GM21717 (cell line): ENCODE results near the gene IL3.

Experiments
- ATAC-seq: cut with Tn5 transposase; IDR thresholded peaks from one replicate; pipeline ENCODE4 v1.9.1; 2021; ENCODE audit warnings: mild to moderate bottlenecking, moderate library complexity; ENCODE audit not compliant: unreplicated experiment

Gene IL3, protein sequence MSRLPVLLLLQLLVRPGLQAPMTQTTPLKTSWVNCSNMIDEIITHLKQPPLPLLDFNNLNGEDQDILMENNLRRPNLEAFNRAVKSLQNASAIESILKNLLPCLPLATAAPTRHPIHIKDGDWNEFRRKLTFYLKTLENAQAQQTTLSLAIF

GRCh38 chr5:132060501-132061161, at the start of gene IL3:
IL3 (plus strand) TSS chr5:132060655; CDS start chr5:132060707, 52 bp downstream.
- ATAC-seq = no peak

- no peak for ATAC-seq
Observed at GRCh38 chr5:132010989-132011621, 49.4 kb upstream of the IL3 start.

DNA sequence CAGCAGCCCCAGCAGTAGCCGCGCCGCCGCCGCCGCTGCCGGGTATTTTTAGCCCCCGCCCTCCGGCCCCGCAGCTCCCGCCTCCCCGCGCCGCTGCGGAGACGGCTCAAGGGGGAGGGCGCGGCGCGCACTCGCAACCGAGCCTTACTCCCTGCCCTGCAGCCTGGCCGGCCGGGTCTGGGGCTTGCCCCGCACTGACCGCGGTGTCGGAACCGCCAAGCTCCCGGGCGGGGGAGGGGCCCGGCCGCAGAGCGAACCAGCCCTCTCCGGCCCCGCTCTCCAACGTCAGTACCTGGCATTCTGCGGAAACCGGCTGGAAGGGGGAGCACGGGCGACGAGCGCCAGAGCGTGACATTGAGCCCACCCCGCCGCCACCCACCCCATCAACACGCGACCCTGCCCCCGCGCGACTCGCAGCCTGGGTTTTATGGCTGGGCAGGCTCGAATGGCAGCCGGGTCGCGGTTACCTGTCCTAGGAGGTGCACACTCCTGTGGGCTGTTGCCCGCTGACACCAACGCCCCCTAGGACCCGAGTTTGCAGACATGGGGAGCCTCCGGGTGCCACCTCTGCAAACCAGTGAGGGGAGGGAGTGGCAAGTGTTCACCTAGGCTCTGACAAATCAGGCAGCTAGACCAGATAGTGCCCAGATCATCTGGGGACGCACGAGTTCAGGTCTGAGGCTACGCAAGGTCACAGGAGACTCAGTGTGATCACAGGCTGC, 48.7 kb upstream of the IL3 start, which contains the start of gene ACSL6:
Gene ACSL6 (minus strand): TSS at position 37 of the 722 bp plus-strand sequence. CDS start 105 bp downstream, outside the sequence.
- ATAC-seq = no peak

GRCh38 chr5:132012371-132013005, 48.0 kb upstream of the IL3 start:
- no peak for ATAC-seq

DNA sequence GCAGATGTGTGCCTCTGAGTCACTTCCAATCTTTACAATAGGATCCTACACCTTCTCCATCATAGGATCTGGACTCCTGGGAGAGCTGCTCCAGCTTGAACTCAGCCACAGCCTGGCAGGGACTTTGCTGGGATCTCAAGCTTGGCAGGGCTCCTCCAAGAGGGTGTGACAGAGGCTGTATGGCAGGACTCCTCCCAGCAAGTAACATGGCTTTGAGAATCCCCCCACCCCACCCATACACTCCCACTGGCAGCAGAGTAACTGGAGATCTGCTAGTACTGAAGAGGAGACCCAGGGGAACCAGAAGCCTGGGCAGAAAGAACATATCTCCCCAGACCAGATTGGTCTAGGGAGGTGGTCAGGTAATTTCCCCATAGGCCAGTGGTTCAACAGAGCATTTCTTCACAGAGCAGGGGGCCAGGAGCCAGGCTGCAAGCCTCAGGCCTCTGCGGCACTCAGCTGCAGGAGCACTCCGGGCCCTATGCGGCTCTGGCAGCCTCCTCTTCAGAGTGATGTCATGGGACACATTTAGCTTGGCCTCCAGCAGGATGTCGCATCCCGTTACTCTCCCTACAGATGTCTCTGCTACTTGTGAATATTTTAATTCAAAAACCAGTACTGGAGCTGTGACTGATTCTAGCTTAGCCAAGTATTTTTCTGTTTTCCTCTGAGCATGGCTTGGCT, 47.3 kb upstream of the IL3 start:
- no peak for ATAC-seq

- no peak for ATAC-seq
Observed at GRCh38 chr5:132013711-132014110, 46.7 kb upstream of the IL3 start.

- no peak for ATAC-seq
Observed at GRCh38 chr5:132016721-132017250, 43.7 kb upstream of the IL3 start.

DNA sequence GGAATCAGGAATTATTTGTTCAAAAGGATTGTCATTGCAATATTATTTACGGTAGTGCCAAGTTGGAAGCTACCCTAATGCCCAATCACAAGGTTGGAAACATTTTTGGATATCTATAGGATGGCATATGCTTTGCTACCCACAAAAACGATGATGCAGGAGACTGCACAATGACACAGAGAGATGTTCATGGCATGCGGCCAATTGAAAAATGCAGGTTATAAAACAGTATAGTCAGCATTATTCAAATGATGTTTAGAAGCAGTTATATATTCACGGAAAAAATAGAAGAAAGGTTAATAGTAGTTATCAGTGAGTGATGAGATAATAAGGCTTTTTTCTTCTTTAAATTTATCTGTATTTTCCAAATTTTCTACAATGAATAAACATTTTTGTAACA, 43.1 kb upstream of the IL3 start:
- ATAC-seq = no peak

- ATAC-seq = no peak
Observed at GRCh38 chr5:132017738-132018625, 42.5 kb upstream of the IL3 start.

DNA sequence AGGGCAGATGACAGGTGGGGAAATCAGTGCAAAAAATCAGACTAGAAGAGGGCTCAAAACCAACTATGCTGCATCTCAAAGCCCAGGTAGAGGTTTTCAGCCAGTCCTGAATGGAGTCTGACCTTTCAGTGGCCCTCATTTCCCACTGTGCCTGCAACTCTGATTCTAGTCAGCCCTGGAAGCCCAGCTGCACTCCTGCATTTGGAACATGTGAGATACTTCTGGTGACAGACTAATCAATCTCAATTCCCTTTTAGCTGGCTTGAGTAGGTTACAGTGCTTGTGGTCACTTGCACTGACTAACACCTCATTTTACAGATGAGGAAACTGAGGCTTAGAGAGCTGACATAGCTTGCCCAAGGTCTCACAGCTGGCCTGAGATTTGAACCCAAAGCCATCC, 41.1 kb upstream of the IL3 start:
- ATAC-seq = peak; percentile 31

GRCh38 chr5:132019857-132020555, 40.4 kb upstream of the IL3 start:
- peak; percentile 98 for ATAC-seq

- peak; percentile 13 for ATAC-seq
Observed at GRCh38 chr5:132020568-132021339, 39.7 kb upstream of the IL3 start.

DNA sequence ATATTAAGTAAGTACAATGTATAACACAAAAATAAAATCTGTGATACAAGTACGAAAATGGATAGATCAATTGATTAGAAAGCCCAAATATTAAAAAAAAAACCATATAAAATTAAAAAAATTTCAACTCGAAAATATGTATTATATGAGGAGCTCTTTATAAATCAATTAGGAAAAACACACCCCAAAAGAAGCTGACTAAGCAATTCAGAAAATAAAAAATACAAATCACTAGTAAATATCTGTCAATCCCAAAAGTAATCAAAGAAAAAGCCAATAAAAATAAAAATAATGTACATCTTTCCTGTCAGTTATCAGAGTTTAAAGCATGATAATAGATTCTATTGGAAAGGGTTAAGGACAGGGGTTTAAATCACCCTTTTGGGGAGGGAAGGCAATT, 38.8 kb upstream of the IL3 start:
- no peak for ATAC-seq

GRCh38 chr5:132022737-132023136, 37.7 kb upstream of the IL3 start:
- no peak for ATAC-seq

GRCh38 chr5:132023258-132024116, 37.0 kb upstream of the IL3 start:
- no peak for ATAC-seq

DNA sequence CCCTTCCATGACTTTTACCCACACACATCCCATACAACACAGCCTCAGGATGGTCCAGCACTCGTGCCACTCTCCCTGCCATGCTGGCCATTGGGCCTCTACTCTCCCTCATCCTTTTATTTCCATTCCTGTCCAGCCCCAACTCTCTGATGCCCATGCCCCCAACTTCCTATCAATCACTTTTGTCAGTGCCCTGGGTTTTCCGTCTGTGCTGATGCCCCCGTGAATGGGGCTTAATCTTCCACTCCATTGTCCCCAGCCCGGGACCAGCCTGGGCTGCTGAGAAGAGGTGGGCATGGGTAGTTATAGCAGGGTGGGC, 36.4 kb upstream of the IL3 start:
- no peak for ATAC-seq

DNA sequence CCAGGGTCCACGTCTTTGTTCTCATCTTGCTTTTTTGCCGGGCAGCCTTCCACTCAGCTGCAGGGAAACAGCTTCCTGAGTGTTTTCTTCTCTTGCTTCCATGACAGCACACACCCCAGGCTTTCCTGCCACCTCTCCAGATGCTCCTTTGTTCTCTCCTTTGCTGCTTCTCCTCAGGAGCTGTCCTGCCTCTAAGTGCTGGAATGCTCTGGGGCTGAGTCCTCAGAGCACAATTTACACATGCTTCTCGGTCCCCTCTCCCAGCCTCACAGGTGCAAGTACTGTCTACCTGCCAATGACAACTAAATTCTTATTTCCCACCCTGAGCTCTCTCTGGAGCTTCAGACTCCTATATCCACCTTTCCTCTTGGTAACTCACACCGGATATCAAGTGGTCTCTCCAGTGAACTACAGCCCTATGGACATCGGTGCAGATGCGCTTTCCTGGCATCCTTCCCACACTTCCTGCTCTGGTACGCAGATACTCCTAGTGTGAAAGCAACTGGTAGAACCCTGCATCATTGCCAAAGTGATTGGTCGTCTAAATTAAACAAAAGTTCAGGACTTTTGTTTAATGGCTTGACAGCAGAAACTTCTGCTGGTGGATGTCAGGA, 35.6 kb upstream of the IL3 start:
- ATAC-seq = no peak
